K562 (cell line): Measurements from ENCODE around the gene SPAG17. TPM values are rescaled to one million over a fixed set of nuclear protein-coding genes. Genes with fewer than 3 reads are reported as not detected.

Source experiments
- ATAC-seq: fragments of 200-7000 bp; cut with Tn5 transposase; 3 replicates; pipeline ENCODE4 v1.9.1; 2020; ENCODE audit warnings: moderate library complexity
- BruUV-seq: library from RNA; stranded (reverse); fragments of 400-500 nt; replicated peaks from 2 replicates; lab custom pipeline; 2021; lab: Mats Ljungman, UMichigan
- CTCF ChIA-PET: fragments of 300-600 bp; formaldehyde crosslinking; extraction: SDS; loops from one replicate; lab custom pipeline; 2021; ENCODE audit warnings: low intra/inter-chr PET ratio; lab: Yijun Ruan, JAX
- POLR2A ChIA-PET: fragments of 300-600, 350-650 bp; sonication (Branson Sonifier 250); formaldehyde crosslinking; extraction: SDS; loops from one replicate; lab custom pipeline; 2021; ENCODE audit warnings: antibody characterized with exemption, inconsistent platforms; lab: Yijun Ruan, JAX
- DNase-seq, 4 experiments: peaks; one replicate each; pipeline versions ENCODE4 v3.0.0 to v3.0.0-alpha.2; 2011 to 2018; ENCODE audit warnings: low spot score in 3 of 4, mixed read lengths in 3 of 4; ENCODE audit errors: extremely low read depth in 1 of 4
- FAIRE-seq: peaks from 2 replicates; lab custom pipeline; 2011; peaks lifted over from hg19 to GRCh38; lab: Jason Lieb, UNC
- H2AFZ ChIP-seq: 2 replicates; pipeline ENCODE4 v1.6.0; 2011; ENCODE audit warnings: low read depth, low read length, control low read depth, inconsistent platforms
- H3K27ac ChIP-seq: fragments of 200-600 bp; 3 replicates; pipeline ENCODE4 v1.8.0; 2011; ENCODE audit warnings: low read depth, mild to moderate bottlenecking, control low read depth, inconsistent platforms, low read length, moderate library complexity, mixed read lengths; ENCODE audit errors: extremely low read depth
- H3K27me3 ChIP-seq, 2 experiments: fragments of 300-600 bp in 1 of 2; 2 replicates in 1 of 2; 3 replicates in 1 of 2; pipeline versions ENCODE4 v1.6.0 to v1.8.0; 2011; ENCODE audit warnings: inconsistent platforms in 2 of 2, low read length in 2 of 2, mild to moderate bottlenecking in 1 of 2, mixed read lengths in 1 of 2, moderate library complexity in 1 of 2; ENCODE audit not compliant: control insufficient read depth in 2 of 2, insufficient read depth in 2 of 2
- H3K36me3 ChIP-seq: fragments of 300-600 bp; 3 replicates; pipeline ENCODE4 v1.8.0; 2011; ENCODE audit warnings: mild to moderate bottlenecking, low read length, inconsistent platforms; ENCODE audit not compliant: control insufficient read depth, insufficient read depth
- H3K4me1 ChIP-seq, 2 experiments: fragments of 200-600 bp in 1 of 2; replicated peaks in 1 of 2; 2 replicates in 1 of 2; 3 replicates in 1 of 2; pipeline versions ENCODE4 v1.5.1 to v1.8.0; 2011; ENCODE audit warnings: inconsistent platforms in 2 of 2, low read length in 2 of 2, mild to moderate bottlenecking in 1 of 2, mixed read lengths in 1 of 2, moderate library complexity in 1 of 2; ENCODE audit not compliant: control insufficient read depth in 2 of 2, insufficient read depth in 2 of 2
- H3K4me2 ChIP-seq: 2 replicates; pipeline ENCODE4 v1.6.1; 2011; ENCODE audit warnings: low read length, control low read depth, inconsistent platforms, mixed read lengths; ENCODE audit not compliant: insufficient read depth
- H3K4me3 ChIP-seq: fragments of 200-600 bp; sonication (generic), shearing (Covaris generic); 2 replicates; pipeline ENCODE4 v1.5.1; 2016; ENCODE audit warnings: control low read depth, inconsistent platforms
- H3K79me2 ChIP-seq: fragments of 200-600 bp; 3 replicates; pipeline ENCODE4 v1.8.0; 2011; ENCODE audit warnings: low read length, inconsistent platforms; ENCODE audit not compliant: control insufficient read depth, insufficient read depth
- H3K9ac ChIP-seq, 2 experiments: 2 replicates each; pipeline versions ENCODE4 v1.6.0 to v1.6.1; 2011; ENCODE audit warnings: low read depth in 2 of 2, low read length in 2 of 2, control low read depth in 1 of 2, inconsistent platforms in 1 of 2, mild to moderate bottlenecking in 1 of 2, mixed read lengths in 1 of 2; ENCODE audit not compliant: insufficient read depth in 1 of 2
- H3K9me1 ChIP-seq: one replicate; pipeline ENCODE4 v1.6.0; 2011; ENCODE audit warnings: inconsistent platforms, mild to moderate bottlenecking, low read length, moderate library complexity; ENCODE audit not compliant: control insufficient read depth, insufficient read depth
- H3K9me3 ChIP-seq: replicated peaks from 2 replicates; pipeline ENCODE4 v1.5.1; 2011; ENCODE audit warnings: low read depth, low read length, inconsistent platforms; ENCODE audit not compliant: control insufficient read depth, insufficient read depth
- H4K20me1 ChIP-seq: replicated peaks from 2 replicates; pipeline ENCODE4 v1.6.1; 2011; ENCODE audit warnings: low read length, inconsistent platforms, mixed read lengths; ENCODE audit not compliant: control insufficient read depth, insufficient read depth
- ATF6 ChIP-seq: sonication (generic); formaldehyde crosslinking; IDR thresholded peaks from 2 replicates; pipeline ENCODE4 v1.4.0; 2020; ENCODE audit warnings: mild to moderate bottlenecking, missing genetic modification reagents
- BMI1 ChIP-seq: fragments of 150-350 bp; IDR thresholded peaks from 2 replicates; pipeline ENCODE4 v1.6.1; 2014; ENCODE audit warnings: low read length
- CBFA2T2 ChIP-seq: fragments of 450-650 bp; conservative IDR thresholded peaks from 2 replicates; pipeline ENCODE4 v1.6.1; 2017; ENCODE audit warnings: mild to moderate bottlenecking
- CC2D1A ChIP-seq: fragments of 450-650 bp; IDR thresholded peaks from 2 replicates; pipeline ENCODE4 v1.6.1; 2017; ENCODE audit warnings: mild to moderate bottlenecking
- CEBPB ChIP-seq: fragments of 450-650 bp; IDR thresholded peaks from 2 replicates; pipeline ENCODE4 v1.6.1; 2016; ENCODE audit warnings: missing genetic modification characterization, missing compliant biosample characterization
- E4F1 ChIP-seq: fragments of 250-450 bp; sonication (Bioruptor Pico); IDR thresholded peaks from 2 replicates; pipeline ENCODE4 v1.5.0; 2021; ENCODE audit warnings: mild to moderate bottlenecking, borderline replicate concordance
- NCOA1 ChIP-seq: fragments of 450-650 bp; IDR thresholded peaks from 2 replicates; pipeline ENCODE4 v1.6.1; 2016; ENCODE audit warnings: low read depth
- NR1H2 ChIP-seq: sonication (generic); formaldehyde crosslinking; IDR thresholded peaks from 2 replicates; pipeline ENCODE4 v1.4.0; 2020; ENCODE audit warnings: mild to moderate bottlenecking, missing genetic modification reagents
- NR4A1 ChIP-seq, 2 experiments: fragments of 250-450 bp in 1 of 2; fragments of 450-650 bp in 1 of 2; sonication (Bioruptor Pico) in 1 of 2; IDR thresholded peaks; 2 replicates each; pipeline versions ENCODE4 v1.4.0 to v1.6.1; 2016 to 2020; ENCODE audit warnings: mild to moderate bottlenecking in 2 of 2, missing compliant biosample characterization in 1 of 2, missing genetic modification characterization in 1 of 2, moderate library complexity in 1 of 2
- PTTG1 ChIP-seq: fragments of 450-650 bp; IDR thresholded peaks from 2 replicates; pipeline ENCODE4 v1.6.1; 2016; ENCODE audit warnings: low read depth, mild to moderate bottlenecking, missing genetic modification characterization, missing compliant biosample characterization
- SMARCC2 ChIP-seq: fragments of 450-650 bp; IDR thresholded peaks from 2 replicates; pipeline ENCODE4 v1.6.1; 2017; ENCODE audit warnings: antibody characterized with exemption, moderate library complexity, mild to moderate bottlenecking, low read depth
- ZNF12 ChIP-seq: sonication (generic); formaldehyde crosslinking; IDR thresholded peaks from 2 replicates; pipeline ENCODE4 v1.4.0; 2020; ENCODE audit warnings: mild to moderate bottlenecking, missing genetic modification reagents
- ZNF174 ChIP-seq: fragments of 250-450 bp; sonication (Bioruptor Pico); IDR thresholded peaks from 2 replicates; pipeline ENCODE4 v1.4.0; 2020; ENCODE audit warnings: mild to moderate bottlenecking
- WGBS: fragments of 100-300 bp; shearing (Covaris generic); methylation state at CpG from one replicate; pipeline ENCODE4 v1.1.6; 2016; ENCODE audit warnings: low coverage, mixed read lengths; ENCODE audit not compliant: insufficient coverage; ENCODE audit errors: missing lambda C conversion rate; 5-methylcytosine and 5-hydroxymethylcytosine counted together
- in situ Hi-C: fragments of 300-500 bp; cut with MboI; formaldehyde crosslinking; loops from 4 replicates; pipeline ENCODE4 v1.15.0; 2018; ENCODE audit warnings: inconsistent platforms, mixed read lengths
- intact Hi-C: fragments of 100-400 bp; cut with micrococcal nuclease; formaldehyde crosslinking; loops from 2 replicates; pipeline ENCODE4 v1.14.2; 2022
- polyA plus RNA-seq, 8 experiments: library from polyadenylated mRNA; depleted of rRNA in 4 of 8; stranded (reverse) in 5 of 8; unstranded in 3 of 8; fragments of >200 nt; fragmentation: Nextera tagmentation in 2 of 8; fragmentation: Illumina TruSeq in 1 of 8; extraction: Ambion mirVana in 2 of 8; extraction: Trizol in 1 of 8; gene quantifications; 2 replicates each; pipeline versions ENCODE4 v1.2.1 to v1.2.3, GENCODE V29; 2011 to 2014; ENCODE audit warnings: inconsistent platforms in 1 of 8, missing spikeins in 1 of 8
- total RNA-seq, 7 experiments: library from RNA; depleted of rRNA in 6 of 7; stranded (reverse); fragments of >200 nt in 6 of 7; fragmentation: Illumina TruSeq in 2 of 7; extraction: Trizol in 2 of 7; gene quantifications; 2 replicates each; pipeline versions ENCODE4 v1.2.1 to v1.2.3, GENCODE V29; 2011 to 2021; ENCODE audit warnings: low replicate concordance in 1 of 7

Gene SPAG17
- total and polyA plus RNA-seq, 9 of the 15 experiments (the other 6 are each of a cell fraction or from before 2014, with no cell fraction given), result 0.07 to 2.1 (median 1.5) TPM

GRCh38 chr1:117981455-117982192, 203.4 kb downstream of the SPAG17 start (continued):
- TF ChIP-seq BMI1, result no peak
- TF ChIP-seq, all 486 proteins: peak for 0

- intact Hi-C loops, result no loop called here
- Histone ChIP-seq H3K4me2 (no peak overlapping the region), H3K9ac (no peak overlapping the region), H3K4me1 (no peaks in the 10 kb centered on the region), H3K9me1 (no peaks in the 10 kb centered on the region), H3K27me3 (peaks cover 2 to 4% of the 10 kb centered on the region in 2 experiments; a peak in 3 of 5 replicates), H3K27ac (no peak overlapping the region), H3K4me3 (no peak overlapping the region), H4K20me1 (no peaks in the 10 kb centered on the region), H3K36me3 (no peaks in the 10 kb centered on the region), H3K79me2 (no peaks in the 10 kb centered on the region), H3K9me3 (no peaks in the 10 kb centered on the region), H2AFZ (no peak overlapping the region)
- ChIA-PET POLR2A (interaction anchor here (0.6 to 2.8 kb wide), 4 partner anchors 9 to 25 kb away, joined by 3 to 14 read pairs (median 6); no protein-coding TSS in a partner anchor), CTCF (no interaction called here)
- WGBS, result 0% methylated on average over 3 of the region's 3 CpGs
- TF ChIP-seq CC2D1A (no peak), SMARCC2 (no peak), NCOA1 (no peak), CEBPB (tag) (no peak), ATF6 (no peak), PTTG1 (no peak), ZNF174 (no peak), NR1H2 (no peak), CBFA2T2 (no peak), E4F1 (CRISPR knock-in tag) (no peak), NR4A1 (CRISPR knock-in tag; IDR thresholded peaks at IDR 0.05) (no peak), NR4A1 (tag; IDR thresholded peaks at IDR 0.05) (no peak), ZNF12 (CRISPR knock-in tag) (no peak)
- DNase-seq (no peak), ATAC-seq (no peak; the same call in 2 of the 3 replicates), FAIRE-seq (no peak)
- in situ Hi-C loops, result no loop called here
- no TSS peak for BruUV-seq
These were observed 208.6 kb downstream of the SPAG17 start for GRCh38 chr1:117976381-117976780.
